DND-41 (cell line): Measurements from ENCODE around the gene CEP350.

Source experiments
- ATAC-seq: fragments of 200-7000 bp; cut with Tn5 transposase; 3 replicates; pipeline ENCODE4 v1.9.1; 2021; ENCODE audit warnings: low read depth; ENCODE audit not compliant: insufficient read depth
- DNase-seq: peaks from one replicate; pipeline ENCODE4 v3.0.0-alpha.2; 2020
- H2AFZ ChIP-seq: 2 replicates; pipeline ENCODE4 v1.6.0; 2012; ENCODE audit warnings: low read depth, low read length
- H3K27ac ChIP-seq: 2 replicates; pipeline ENCODE4 v1.5.1; 2012; ENCODE audit warnings: low read length, inconsistent platforms
- H3K27me3 ChIP-seq: fragments of 200-600 bp; sonication (generic); 2 replicates; pipeline ENCODE4 v1.6.0; 2012; ENCODE audit warnings: low read length, mild to moderate bottlenecking, inconsistent platforms; ENCODE audit not compliant: insufficient read depth, poor library complexity
- H3K36me3 ChIP-seq: 2 replicates; pipeline ENCODE4 v1.5.1; 2012; ENCODE audit warnings: low read length, inconsistent platforms; ENCODE audit not compliant: insufficient read depth
- H3K4me1 ChIP-seq: 2 replicates; pipeline ENCODE4 v1.5.1; 2012; ENCODE audit warnings: mild to moderate bottlenecking, low read length; ENCODE audit not compliant: insufficient read depth
- H3K4me2 ChIP-seq: 2 replicates; pipeline ENCODE4 v1.6.0; 2012; ENCODE audit warnings: mild to moderate bottlenecking, moderate library complexity, low read length, inconsistent platforms; ENCODE audit not compliant: insufficient read depth
- H3K4me3 ChIP-seq, 2 experiments: fragments of 200-600 bp in 1 of 2; shearing (Covaris generic) in 1 of 2; 2 replicates each; pipeline ENCODE4 v1.5.1; 2012 to 2016; ENCODE audit warnings: inconsistent platforms in 2 of 2, low read length in 2 of 2, mild to moderate bottlenecking in 2 of 2, low read depth in 1 of 2, moderate library complexity in 1 of 2
- H3K79me2 ChIP-seq: 2 replicates; pipeline ENCODE4 v1.6.0; 2012; ENCODE audit warnings: low read length, inconsistent platforms; ENCODE audit not compliant: insufficient read depth
- H3K9ac ChIP-seq: 2 replicates; pipeline ENCODE4 v1.6.0; 2012; ENCODE audit warnings: low read depth, mild to moderate bottlenecking, inconsistent platforms, low read length, moderate library complexity
- H3K9me3 ChIP-seq: 2 replicates; pipeline ENCODE4 v1.5.1; 2012; ENCODE audit warnings: low read length, moderate library complexity, mild to moderate bottlenecking, inconsistent platforms; ENCODE audit not compliant: insufficient read depth, severe bottlenecking
- H4K20me1 ChIP-seq: 2 replicates; pipeline ENCODE4 v1.6.0; 2012; ENCODE audit warnings: low read length; ENCODE audit not compliant: insufficient read depth
- EZH2 ChIP-seq: IDR thresholded peaks from 3 replicates; pipeline ENCODE4 v1.6.1; 2012; ENCODE audit warnings: borderline replicate concordance, low read depth, mild to moderate bottlenecking, moderate library complexity, low read length, inconsistent platforms; ENCODE audit not compliant: severe bottlenecking
- TF ChIP-seq, protein P1 (sequence below): IDR thresholded peaks from 2 replicates; pipeline ENCODE4 v1.5.1; 2012; ENCODE audit warnings: borderline replicate concordance, low read length, moderate library complexity, mild to moderate bottlenecking; ENCODE audit not compliant: poor library complexity, severe bottlenecking; ENCODE audit errors: extremely low read depth

The CEP350 gene

DNA sequence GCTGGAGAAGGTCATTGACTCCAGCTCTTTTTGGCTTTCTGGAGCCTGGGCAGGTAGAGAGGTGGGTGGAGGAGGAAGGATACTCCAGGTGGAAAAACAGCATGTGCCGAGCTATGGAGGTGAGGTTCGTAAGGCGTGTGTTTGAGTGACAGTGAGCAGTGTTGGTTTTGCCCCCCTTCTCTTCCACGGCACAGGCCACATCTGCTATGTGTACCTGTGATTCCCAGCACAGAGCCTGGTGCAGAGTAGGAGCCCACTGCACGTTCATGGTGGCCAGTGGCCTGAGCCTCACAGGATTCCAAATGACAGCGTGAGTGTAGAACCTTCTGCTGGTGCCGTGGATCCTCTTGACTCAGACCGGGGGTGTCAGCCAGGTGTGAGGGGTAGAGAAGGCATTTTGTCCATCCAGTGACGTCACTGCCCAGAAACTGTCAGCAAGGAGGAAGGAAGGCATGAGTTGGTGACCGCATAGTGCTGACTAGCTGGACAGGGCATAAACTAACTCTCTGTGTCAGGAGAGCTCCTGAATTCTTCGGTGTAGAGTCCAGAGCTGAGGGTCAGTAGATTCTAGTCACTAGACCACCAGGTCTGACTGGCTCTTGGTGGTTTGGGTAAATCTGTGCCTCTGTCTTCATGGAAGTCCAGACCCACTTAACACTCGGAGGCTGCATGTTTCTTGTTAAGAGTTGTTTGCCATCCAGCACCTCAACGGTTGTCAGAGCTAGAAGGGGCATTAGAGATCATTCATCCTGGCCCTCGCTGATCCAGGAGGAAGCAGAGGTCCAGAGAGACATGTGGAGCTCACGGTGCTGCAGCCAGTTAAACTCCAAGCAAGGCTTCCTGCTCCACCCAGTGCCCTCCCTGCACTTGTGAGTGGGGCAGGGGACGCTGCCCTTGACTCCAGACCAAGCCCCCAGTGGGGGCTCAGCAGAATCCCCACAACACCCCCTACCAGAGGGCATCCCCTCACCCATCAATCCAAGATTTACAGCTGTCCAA is 203.8 kb downstream of the CEP350 start:
- H3K9me3 ChIP-seq, result no peaks in the 10 kb centered on the region
- H3K27me3 ChIP-seq, result no peaks in the 10 kb centered on the region
- H3K4me1 ChIP-seq, result peaks cover 20% of the 10 kb centered on the region
- no peak for DNase-seq
- no peak overlapping the region for H3K4me2 ChIP-seq
- H3K27ac ChIP-seq, result no peak overlapping the region
- no peaks in the 10 kb centered on the region for H4K20me1 ChIP-seq
- no peak overlapping the region for H2AFZ ChIP-seq
- no peak overlapping the region for H3K9ac ChIP-seq
- peaks cover 7% of the 10 kb centered on the region for H3K79me2 ChIP-seq
- no peak for ATAC-seq
- TF ChIP-seq, protein P1, sequence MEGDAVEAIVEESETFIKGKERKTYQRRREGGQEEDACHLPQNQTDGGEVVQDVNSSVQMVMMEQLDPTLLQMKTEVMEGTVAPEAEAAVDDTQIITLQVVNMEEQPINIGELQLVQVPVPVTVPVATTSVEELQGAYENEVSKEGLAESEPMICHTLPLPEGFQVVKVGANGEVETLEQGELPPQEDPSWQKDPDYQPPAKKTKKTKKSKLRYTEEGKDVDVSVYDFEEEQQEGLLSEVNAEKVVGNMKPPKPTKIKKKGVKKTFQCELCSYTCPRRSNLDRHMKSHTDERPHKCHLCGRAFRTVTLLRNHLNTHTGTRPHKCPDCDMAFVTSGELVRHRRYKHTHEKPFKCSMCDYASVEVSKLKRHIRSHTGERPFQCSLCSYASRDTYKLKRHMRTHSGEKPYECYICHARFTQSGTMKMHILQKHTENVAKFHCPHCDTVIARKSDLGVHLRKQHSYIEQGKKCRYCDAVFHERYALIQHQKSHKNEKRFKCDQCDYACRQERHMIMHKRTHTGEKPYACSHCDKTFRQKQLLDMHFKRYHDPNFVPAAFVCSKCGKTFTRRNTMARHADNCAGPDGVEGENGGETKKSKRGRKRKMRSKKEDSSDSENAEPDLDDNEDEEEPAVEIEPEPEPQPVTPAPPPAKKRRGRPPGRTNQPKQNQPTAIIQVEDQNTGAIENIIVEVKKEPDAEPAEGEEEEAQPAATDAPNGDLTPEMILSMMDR, result no peak
- TF ChIP-seq EZH2, result no peak
- H3K4me3 ChIP-seq, result no peak overlapping the region
- H3K36me3 ChIP-seq, result no peaks in the 10 kb centered on the region; the same call in 1 of the 2 replicates

DNA sequence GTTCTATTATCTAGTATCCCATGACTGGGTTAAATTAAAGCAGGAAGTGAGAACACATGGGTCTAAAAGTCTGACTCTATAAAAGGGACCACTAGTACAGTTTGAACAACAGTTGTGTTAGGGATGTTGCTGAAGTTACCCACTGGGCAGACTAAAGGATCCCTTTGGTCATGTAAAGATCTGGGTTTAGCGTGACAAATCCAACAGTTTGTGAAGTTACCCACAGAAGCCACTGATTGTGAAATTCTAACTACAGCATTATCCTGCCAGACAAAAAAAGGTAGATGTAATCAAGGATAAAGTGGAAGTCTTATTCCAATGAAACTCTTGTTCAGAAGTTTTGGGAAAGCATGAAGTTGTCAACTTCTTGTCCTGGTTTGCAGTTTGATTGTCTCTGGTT is 205.7 kb downstream of the CEP350 start:
- Histone ChIP-seq H4K20me1 (no peaks in the 10 kb centered on the region), H3K79me2 (peaks cover 5% of the 10 kb centered on the region), H3K4me2 (no peak overlapping the region), H3K27me3 (no peaks in the 10 kb centered on the region), H3K4me1 (peaks cover 9% of the 10 kb centered on the region), H3K9ac (no peak overlapping the region), H3K9me3 (no peaks in the 10 kb centered on the region), H3K27ac (no peak overlapping the region), H3K4me3 (no peak overlapping the region), H2AFZ (no peak overlapping the region), H3K36me3 (no peaks in the 10 kb centered on the region)
- TF ChIP-seq EZH2, result no peak
- no peak for ATAC-seq
- no peak for DNase-seq

DNA sequence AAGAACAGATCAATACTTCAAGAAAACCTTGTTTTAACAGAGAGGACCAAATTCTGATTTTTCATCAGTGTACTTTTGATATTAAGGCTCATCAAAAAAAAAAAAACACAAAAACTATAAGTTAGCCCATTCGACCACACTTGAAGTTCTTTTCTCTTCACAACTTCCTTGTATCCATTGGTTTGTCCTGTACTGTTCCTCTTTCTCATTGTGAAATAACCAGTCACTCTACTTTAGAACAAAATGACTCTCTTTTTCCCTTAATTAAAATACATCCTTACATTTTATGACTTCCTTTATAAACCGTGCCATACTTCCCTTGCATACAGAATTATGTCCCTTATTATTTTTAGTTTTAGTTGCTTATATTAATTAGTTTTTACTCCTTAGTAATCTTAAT is 208.4 kb downstream of the CEP350 start:
- H4K20me1 ChIP-seq, result no peaks in the 10 kb centered on the region; the same call in 1 of the 2 replicates
- DNase-seq (no peak), ATAC-seq (no peak)
- no peak overlapping the region for H3K27ac ChIP-seq
- H3K4me1 ChIP-seq, result no peaks in the 10 kb centered on the region
- H3K9ac ChIP-seq, result no peak overlapping the region
- no peak overlapping the region for H2AFZ ChIP-seq
- H3K9me3 ChIP-seq, result no peaks in the 10 kb centered on the region
- H3K36me3 ChIP-seq, result peaks cover 4% of the 10 kb centered on the region; the same call in 1 of the 2 replicates
- TF ChIP-seq EZH2, result no peak
- TF ChIP-seq, protein P1, result no peak
- H3K79me2 ChIP-seq, result no peaks in the 10 kb centered on the region
- no peak overlapping the region for H3K4me3 ChIP-seq
- no peak overlapping the region for H3K4me2 ChIP-seq
- no peaks in the 10 kb centered on the region for H3K27me3 ChIP-seq
